Measurements from ENCODE around the gene TSPAN12. TPM values are rescaled to one million over a fixed set of nuclear protein-coding genes. Genes with fewer than 3 reads are reported as not detected.

TSPAN12 gene
- total and polyA plus RNA-seq, 2 donors (not counting 3 experiments of a cell fraction or from before 2014, with no cell fraction given), result 9.3 to 19.8 TPM

DNA sequence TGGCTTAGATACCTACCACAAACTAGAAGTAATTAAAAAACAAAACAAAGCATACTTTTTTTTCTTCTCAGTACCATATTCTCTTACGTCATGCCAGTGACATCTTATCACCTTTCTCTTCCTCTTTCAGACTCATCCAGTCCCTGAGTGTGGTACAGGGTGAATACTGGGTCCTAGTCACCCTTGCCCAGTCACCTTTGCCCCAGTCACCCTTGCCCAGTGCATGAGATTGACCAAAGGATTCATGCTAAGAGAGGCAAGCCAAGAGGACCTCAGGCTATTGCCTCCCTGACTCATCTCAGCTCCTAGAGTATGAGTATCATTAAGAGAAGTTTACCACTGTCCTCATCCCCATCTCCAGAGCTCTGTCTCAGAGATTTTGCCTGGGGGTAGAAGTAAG is 10.0 kb upstream of the TSPAN12 start:
- dilution Hi-C loops (cut with MboI; ENCODE audit: extremely low pct_ligation_motif_present, low sequenced_read_pairs), result no loop called here
- no peaks in the 10 kb centered on the region for H3K36me3 ChIP-seq (ENCODE audit: control insufficient read depth in 2 of 2, extremely low read depth in 1 of 2, insufficient read depth in 2 of 2, low read length in 2 of 2)
- no peaks in the 10 kb centered on the region for H4K20me1 ChIP-seq (replicated peaks; ENCODE audit: control insufficient read depth, extremely low read depth, insufficient read depth, low read length)
- no peaks in the 10 kb centered on the region for H3K9me3 ChIP-seq (replicated peaks; ENCODE audit: control insufficient read depth, insufficient read depth, low read length)
- no peaks in the 10 kb centered on the region for H3K9me1 ChIP-seq (replicated peaks; ENCODE audit: control insufficient read depth, extremely low read depth, insufficient read depth, low read length)
- H3K4me1 ChIP-seq (ENCODE audit: control insufficient read depth, extremely low read depth, insufficient read depth, low read length), result no peaks in the 10 kb centered on the region
- H2AFZ ChIP-seq (ENCODE audit: low read depth, low read length), result no peak overlapping the region
- no peak overlapping the region for H3K27ac ChIP-seq (ENCODE audit: insufficient read depth, low read depth, low read length)
- POLR2A ChIA-PET, result no interaction called here
- no peak for TF ChIP-seq EZH2 (IDR thresholded peaks at IDR 0.05; ENCODE audit: borderline replicate concordance, low read depth, low read length, severe bottlenecking)
- no peaks in the 10 kb centered on the region for H3K79me2 ChIP-seq (ENCODE audit: control insufficient read depth, insufficient read depth, low read length)
- intact Hi-C loops (cut with micrococcal nuclease), result no loop called here
- H3K9ac ChIP-seq (replicated peaks; ENCODE audit: extremely low read depth, insufficient read depth, low read length), result no peak overlapping the region
- CTCF ChIA-PET, result no interaction called here
- no peak for DNase-seq (ENCODE audit: low read depth, low spot score)
- H3K4me3 ChIP-seq (replicated peaks in 1 of 3; ENCODE audit: insufficient read depth in 1 of 3, low read depth in 1 of 3, low read length in 3 of 3), result no peak overlapping the region
- H3K4me2 ChIP-seq (ENCODE audit: insufficient read depth, low read length), result no peak overlapping the region
- no peaks in the 10 kb centered on the region for H3K27me3 ChIP-seq (ENCODE audit: control insufficient read depth in 2 of 2, insufficient read depth in 2 of 2, low read length in 2 of 2)
- no TSS peak for BruUV-seq (replicated peaks)
- FAIRE-seq, result no peak

DNA sequence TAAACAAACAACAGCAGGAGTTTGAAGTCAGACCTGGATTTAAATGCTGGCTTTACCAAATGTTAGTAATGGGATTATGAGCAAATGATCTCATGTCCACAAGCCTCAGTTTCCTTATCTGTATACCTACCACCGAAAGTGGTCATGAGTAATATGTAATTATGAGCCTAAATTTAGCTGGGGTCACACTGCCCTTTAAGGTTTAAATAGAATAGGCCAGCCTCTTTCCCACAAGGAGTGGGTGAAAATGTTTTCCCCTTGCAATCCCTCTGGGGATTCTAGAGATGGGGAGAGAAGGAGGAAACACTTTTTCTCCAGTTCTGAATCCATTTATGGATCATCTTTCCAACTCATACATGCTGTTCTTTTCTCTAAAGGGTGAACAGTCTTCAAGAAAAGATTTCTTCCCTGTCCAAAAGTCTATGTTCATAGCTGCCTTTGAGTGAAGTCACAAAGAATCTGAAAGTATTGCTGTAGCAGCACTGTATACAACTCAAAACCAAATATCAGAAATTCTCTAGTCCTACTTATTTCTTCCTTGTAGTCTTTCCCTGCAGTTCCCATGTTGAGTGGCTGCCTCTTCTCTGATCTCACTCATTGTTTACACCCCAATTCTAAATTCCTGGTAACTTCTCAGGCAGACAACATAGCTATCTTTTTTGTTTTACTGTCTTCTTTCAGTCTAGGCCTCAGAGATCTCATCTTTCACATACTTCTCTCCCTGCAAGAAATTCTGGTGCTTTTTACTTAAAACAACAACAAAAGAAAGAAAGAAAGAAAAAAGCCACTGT is 7.4 kb upstream of the TSPAN12 start:
- dilution Hi-C loops (cut with MboI; ENCODE audit: extremely low pct_ligation_motif_present, low sequenced_read_pairs) (no loop called here), intact Hi-C loops (cut with micrococcal nuclease) (no loop called here)
- no peaks in the 10 kb centered on the region for H3K27me3 ChIP-seq (ENCODE audit: control insufficient read depth in 2 of 2, insufficient read depth in 2 of 2, low read length in 2 of 2)
- H3K9ac ChIP-seq (replicated peaks; ENCODE audit: extremely low read depth, insufficient read depth, low read length), result no peak overlapping the region
- CTCF ChIA-PET, result no interaction called here
- FAIRE-seq, result no peak
- no peaks in the 10 kb centered on the region for H3K9me1 ChIP-seq (replicated peaks; ENCODE audit: control insufficient read depth, extremely low read depth, insufficient read depth, low read length)
- no peaks in the 10 kb centered on the region for H4K20me1 ChIP-seq (replicated peaks; ENCODE audit: control insufficient read depth, extremely low read depth, insufficient read depth, low read length)
- no peak overlapping the region for H2AFZ ChIP-seq (ENCODE audit: low read depth, low read length)
- H3K79me2 ChIP-seq (ENCODE audit: control insufficient read depth, insufficient read depth, low read length), result no peaks in the 10 kb centered on the region
- no peak overlapping the region for H3K4me2 ChIP-seq (ENCODE audit: insufficient read depth, low read length)
- POLR2A ChIA-PET, result no interaction called here
- H3K4me1 ChIP-seq (ENCODE audit: control insufficient read depth, extremely low read depth, insufficient read depth, low read length), result no peaks in the 10 kb centered on the region
- no peak overlapping the region for H3K27ac ChIP-seq (ENCODE audit: insufficient read depth, low read depth, low read length)
- H3K9me3 ChIP-seq (replicated peaks; ENCODE audit: control insufficient read depth, insufficient read depth, low read length), result no peaks in the 10 kb centered on the region
- no TSS peak for BruUV-seq (replicated peaks)
- TF ChIP-seq POLR2AphosphoS5 (IDR thresholded peaks at IDR 0.05; ENCODE audit: insufficient read depth, low read depth, low read length), result no peak
- no peaks in the 10 kb centered on the region for H3K36me3 ChIP-seq (ENCODE audit: control insufficient read depth in 2 of 2, extremely low read depth in 1 of 2, insufficient read depth in 2 of 2, low read length in 2 of 2)
- no peak for DNase-seq (ENCODE audit: low read depth, low spot score)
- H3K4me3 ChIP-seq (replicated peaks in 1 of 3; ENCODE audit: insufficient read depth in 1 of 3, low read depth in 1 of 3, low read length in 3 of 3), result no peak overlapping the region

Data from endothelial cell of umbilical vein (primary cell).